ENCODE measurements around the gene CTSH.
"Not testable (repeated sequence)": the region's sequence is repeated elsewhere in the genome, so short reads cannot be mapped to it uniquely, and the experiment has no call there.

GRCh38 chr15:78871483-78872127 is 73.2 kb downstream of the CTSH start:
- TF ChIP-seq CTCF, POLR2A (IDR thresholded peaks at IDR 0.05): not testable (repeated sequence)
